HG02885 (cell line): ENCODE measurements around the gene ENPP6.
"Not testable (repeated sequence)": the region's sequence is repeated elsewhere in the genome, so short reads cannot be mapped to it uniquely, and the experiment has no call there.

Experiments used
- ATAC-seq: cut with Tn5 transposase; IDR thresholded peaks from one replicate; pipeline ENCODE4 v1.9.1; 2021; ENCODE audit warnings: mild to moderate bottlenecking; ENCODE audit not compliant: unreplicated experiment, poor library complexity

Gene ENPP6

GRCh38 chr4:184154199-184154598 is 63.5 kb downstream of the ENPP6 start:
- ATAC-seq = no peak

- no peak for ATAC-seq
Observed at GRCh38 chr4:184153781-184154180, 63.9 kb downstream of the ENPP6 start.

- no peak for ATAC-seq
Observed at GRCh38 chr4:184151988-184152485, 65.6 kb downstream of the ENPP6 start.

GRCh38 chr4:184150102-184150839 is 67.4 kb downstream of the ENPP6 start:
- ATAC-seq = no peak

- ATAC-seq = no peak
Observed at GRCh38 chr4:184148738-184149637, 68.7 kb downstream of the ENPP6 start.

GRCh38 chr4:184147858-184148737 is 69.6 kb downstream of the ENPP6 start:
- ATAC-seq = no peak

- no peak for ATAC-seq
Observed at GRCh38 chr4:184146951-184147350, 70.7 kb downstream of the ENPP6 start.

GRCh38 chr4:184145596-184145995 is 72.1 kb downstream of the ENPP6 start:
- no peak for ATAC-seq

GRCh38 chr4:184143770-184144564 is 73.7 kb downstream of the ENPP6 start:
- ATAC-seq = no peak

- ATAC-seq = no peak
Observed at GRCh38 chr4:184142121-184143000, 75.3 kb downstream of the ENPP6 start.

GRCh38 chr4:184140901-184141300 is 76.8 kb downstream of the ENPP6 start:
- not testable (repeated sequence) for ATAC-seq

- ATAC-seq = no peak
Observed at GRCh38 chr4:184136525-184136924, 81.1 kb downstream of the ENPP6 start.

- no peak for ATAC-seq
Observed at GRCh38 chr4:184126800-184127199, 90.9 kb downstream of the ENPP6 start.

GRCh38 chr4:184122631-184123408 is 94.9 kb downstream of the ENPP6 start:
- ATAC-seq = no peak

GRCh38 chr4:184120549-184121127 is 97.0 kb downstream of the ENPP6 start:
- no peak for ATAC-seq

- no peak for ATAC-seq
Observed at GRCh38 chr4:184117662-184118199, 99.9 kb downstream of the ENPP6 start.

- ATAC-seq = no peak
Observed at GRCh38 chr4:184115399-184115798, 102.3 kb downstream of the ENPP6 start.
